Liver (tissue), 9 donors: ENCODE measurements around the gene CDH4. TPM values are rescaled to one million over a fixed set of nuclear protein-coding genes. Genes with fewer than 3 reads are reported as not detected.

Source experiments
- DNase-seq: peaks from one replicate; pipeline ENCODE4 v3.0.0-alpha.2; 2017; ENCODE audit warnings: low spot score
- H3K27ac ChIP-seq, 2 donors: one replicate each; pipeline ENCODE4 v1.7.0; 2013; ENCODE audit warnings: inconsistent platforms in 2 of 2, low read length in 2 of 2, control low read depth in 1 of 2, low read depth in 1 of 2, mild to moderate bottlenecking in 1 of 2
- H3K27me3 ChIP-seq, 4 donors: one replicate each; pipeline versions ENCODE4 v1.6.1 to v1.7.0; 2013; ENCODE audit warnings: low read length in 3 of 4, inconsistent platforms in 1 of 4, mild to moderate bottlenecking in 1 of 4, moderate library complexity in 1 of 4; ENCODE audit not compliant: control insufficient read depth in 4 of 4, insufficient read depth in 4 of 4
- H3K36me3 ChIP-seq, 4 donors: one replicate each; pipeline versions ENCODE4 v1.6.1 to v1.7.0; 2013; ENCODE audit warnings: low read length in 3 of 4, mild to moderate bottlenecking in 3 of 4, low read depth in 1 of 4, moderate library complexity in 1 of 4; ENCODE audit not compliant: control insufficient read depth in 4 of 4, insufficient read depth in 3 of 4
- H3K4me1 ChIP-seq, 4 donors: one replicate each; pipeline versions ENCODE4 v1.6.1 to v1.7.0; 2013; ENCODE audit warnings: low read length in 3 of 4, mild to moderate bottlenecking in 3 of 4, moderate library complexity in 1 of 4; ENCODE audit not compliant: control insufficient read depth in 4 of 4, insufficient read depth in 4 of 4
- H3K4me3 ChIP-seq, 3 donors: one replicate each; pipeline versions ENCODE4 v1.6.1 to v1.7.0; 2013; ENCODE audit warnings: low read length in 3 of 3, control low read depth in 1 of 3, low read depth in 1 of 3, mild to moderate bottlenecking in 1 of 3
- H3K9ac ChIP-seq, 2 donors: one replicate each; pipeline ENCODE4 v1.7.0; 2013; ENCODE audit warnings: low read length in 2 of 2, mild to moderate bottlenecking in 2 of 2, moderate library complexity in 2 of 2, control low read depth in 1 of 2, low read depth in 1 of 2
- H3K9me3 ChIP-seq, 4 donors: one replicate each; pipeline versions ENCODE4 v1.6.1 to v1.7.0; 2013; ENCODE audit warnings: low read length in 3 of 4; ENCODE audit not compliant: control insufficient read depth in 4 of 4
- ATF3 ChIP-seq: IDR thresholded peaks from 2 replicates; pipeline ENCODE4 v1.6.1; 2016; ENCODE audit warnings: antibody characterized with exemption
- EGR1 ChIP-seq, 2 donors: IDR thresholded peaks; 2 replicates each; pipeline ENCODE4 v1.6.1; 2016 to 2018; ENCODE audit warnings: antibody characterized with exemption in 2 of 2, low read depth in 2 of 2
- FOXA1 ChIP-seq: IDR thresholded peaks from 2 replicates; pipeline ENCODE4 v1.6.1; 2016; ENCODE audit warnings: antibody characterized with exemption
- FOXA2 ChIP-seq: IDR thresholded peaks from 2 replicates; pipeline ENCODE4 v1.6.1; 2016; ENCODE audit warnings: antibody characterized with exemption
- GABPA ChIP-seq, 2 donors: IDR thresholded peaks in 1 of 2; conservative IDR thresholded peaks in 1 of 2; 2 replicates each; pipeline ENCODE4 v1.6.1; 2016; ENCODE audit warnings: antibody characterized with exemption in 2 of 2, mild to moderate bottlenecking in 1 of 2, moderate library complexity in 1 of 2
- HNF4A ChIP-seq, 2 donors: conservative IDR thresholded peaks; 2 replicates each; pipeline ENCODE4 v1.6.1; 2016; ENCODE audit warnings: antibody characterized with exemption in 2 of 2, mild to moderate bottlenecking in 2 of 2
- HNF4G ChIP-seq: IDR thresholded peaks from 2 replicates; pipeline ENCODE4 v1.6.1; 2016; ENCODE audit warnings: antibody characterized with exemption
- JUND ChIP-seq, 2 donors: IDR thresholded peaks; 2 replicates each; pipeline ENCODE4 v1.6.1; 2016; ENCODE audit warnings: antibody characterized with exemption in 2 of 2
- NR2F2 ChIP-seq: IDR thresholded peaks from 2 replicates; pipeline ENCODE4 v1.6.1; 2016; ENCODE audit warnings: antibody characterized with exemption
- RAD21 ChIP-seq, 2 donors: IDR thresholded peaks; 2 replicates each; pipeline ENCODE4 v1.6.1; 2016; ENCODE audit warnings: antibody characterized with exemption in 2 of 2, mild to moderate bottlenecking in 2 of 2
- RXRA ChIP-seq, 2 donors: IDR thresholded peaks; 2 replicates each; pipeline ENCODE4 v1.6.1; 2017 to 2018; ENCODE audit warnings: antibody characterized with exemption in 2 of 2, mild to moderate bottlenecking in 1 of 2
- SP1 ChIP-seq: IDR thresholded peaks from 2 replicates; pipeline ENCODE4 v1.6.1; 2018; ENCODE audit warnings: antibody characterized with exemption, mild to moderate bottlenecking
- TAF1 ChIP-seq: conservative IDR thresholded peaks from 2 replicates; pipeline ENCODE4 v1.6.1; 2016; ENCODE audit warnings: antibody characterized with exemption, mild to moderate bottlenecking
- YY1 ChIP-seq: IDR thresholded peaks from 2 replicates; pipeline ENCODE4 v1.6.1; 2016; ENCODE audit warnings: antibody characterized with exemption, mild to moderate bottlenecking
- ZBTB33 ChIP-seq: IDR thresholded peaks from 2 replicates; pipeline ENCODE4 v1.6.1; 2016; ENCODE audit warnings: antibody characterized with exemption
- WGBS: extraction: QIAGEN DNeasy Blood & Tissue Kit; methylation state at CpG from one replicate; pipeline ENCODE4 v1.1.7; 2013; 5-methylcytosine and 5-hydroxymethylcytosine counted together
- polyA plus RNA-seq, 2 donors: library from polyadenylated mRNA; stranded (reverse) in 1 of 2; unstranded in 1 of 2; fragments of 200-250 nt in 1 of 2; fragments of >200 nt in 1 of 2; fragmentation: Nextera tagmentation in 1 of 2; extraction: Ambion mirVana in 1 of 2; gene quantifications; one replicate each; pipeline versions ENCODE4 v1.2.1 to v1.2.3, GENCODE V29; 2013 to 2015
- total RNA-seq, 2 donors: library from RNA; depleted of rRNA; stranded (reverse); fragments of >200 nt; gene quantifications; one replicate each; pipeline ENCODE4 v1.2.3, GENCODE V29; 2014
- TF ChIP-seq, protein P1 (sequence below): IDR thresholded peaks from 2 replicates; pipeline ENCODE4 v1.6.1; 2016; ENCODE audit warnings: antibody characterized with exemption
- TF ChIP-seq, protein P2 (sequence below): IDR thresholded peaks from 2 replicates; pipeline ENCODE4 v1.6.1; 2016; ENCODE audit warnings: antibody characterized with exemption, mild to moderate bottlenecking
- TF ChIP-seq, protein P3 (sequence below): fragments of 150-350 bp; IDR thresholded peaks from 2 replicates; pipeline ENCODE4 v1.5.1; 2017; ENCODE audit warnings: improper control_type of control experiment, low read depth, low read length; ENCODE audit not compliant: missing input control
- donor health status: healthy.
- donor health status: healthy.
- donor health status: healthy.
- donor health status: healthy.
- donor health status: healthy.

The CDH4 gene
- total and polyA plus RNA-seq, 4 donors: 0.03 to 0.25 (median 0.19) TPM; not detected in 1

DNA sequence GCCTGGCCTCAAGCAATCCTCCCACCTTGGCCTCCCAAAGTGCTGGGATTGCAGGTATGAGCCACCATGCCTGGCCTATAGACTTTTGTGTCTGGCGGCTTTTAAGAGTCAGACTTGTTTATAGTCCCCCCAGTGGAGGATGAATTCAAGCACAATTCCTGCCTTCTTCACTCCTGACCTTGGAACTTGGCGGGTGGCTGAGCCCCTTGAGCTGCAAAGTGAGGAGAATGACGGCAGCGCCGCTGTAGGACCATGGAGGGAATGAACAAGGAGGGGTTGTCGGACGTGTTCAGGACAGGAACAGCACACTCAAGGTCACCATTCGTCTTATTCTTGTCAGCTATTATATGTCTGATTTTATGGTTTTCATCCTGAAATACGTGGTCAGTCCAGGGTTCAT lies 265.4 kb downstream of the CDH4 start (continued):
- TF ChIP-seq HNF4G (no peak), TAF1 (no peak), JUND (IDR thresholded peaks at IDR 0.05) (no peak), SP1 (no peak), FOXA1 (no peak), EGR1 (IDR thresholded peaks at IDR 0.05; ENCODE audit: low read depth in 2 of 2) (no peak)
- TF ChIP-seq, protein P1, sequence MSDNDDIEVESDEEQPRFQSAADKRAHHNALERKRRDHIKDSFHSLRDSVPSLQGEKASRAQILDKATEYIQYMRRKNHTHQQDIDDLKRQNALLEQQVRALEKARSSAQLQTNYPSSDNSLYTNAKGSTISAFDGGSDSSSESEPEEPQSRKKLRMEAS: no peak
- TF ChIP-seq, protein P2, sequence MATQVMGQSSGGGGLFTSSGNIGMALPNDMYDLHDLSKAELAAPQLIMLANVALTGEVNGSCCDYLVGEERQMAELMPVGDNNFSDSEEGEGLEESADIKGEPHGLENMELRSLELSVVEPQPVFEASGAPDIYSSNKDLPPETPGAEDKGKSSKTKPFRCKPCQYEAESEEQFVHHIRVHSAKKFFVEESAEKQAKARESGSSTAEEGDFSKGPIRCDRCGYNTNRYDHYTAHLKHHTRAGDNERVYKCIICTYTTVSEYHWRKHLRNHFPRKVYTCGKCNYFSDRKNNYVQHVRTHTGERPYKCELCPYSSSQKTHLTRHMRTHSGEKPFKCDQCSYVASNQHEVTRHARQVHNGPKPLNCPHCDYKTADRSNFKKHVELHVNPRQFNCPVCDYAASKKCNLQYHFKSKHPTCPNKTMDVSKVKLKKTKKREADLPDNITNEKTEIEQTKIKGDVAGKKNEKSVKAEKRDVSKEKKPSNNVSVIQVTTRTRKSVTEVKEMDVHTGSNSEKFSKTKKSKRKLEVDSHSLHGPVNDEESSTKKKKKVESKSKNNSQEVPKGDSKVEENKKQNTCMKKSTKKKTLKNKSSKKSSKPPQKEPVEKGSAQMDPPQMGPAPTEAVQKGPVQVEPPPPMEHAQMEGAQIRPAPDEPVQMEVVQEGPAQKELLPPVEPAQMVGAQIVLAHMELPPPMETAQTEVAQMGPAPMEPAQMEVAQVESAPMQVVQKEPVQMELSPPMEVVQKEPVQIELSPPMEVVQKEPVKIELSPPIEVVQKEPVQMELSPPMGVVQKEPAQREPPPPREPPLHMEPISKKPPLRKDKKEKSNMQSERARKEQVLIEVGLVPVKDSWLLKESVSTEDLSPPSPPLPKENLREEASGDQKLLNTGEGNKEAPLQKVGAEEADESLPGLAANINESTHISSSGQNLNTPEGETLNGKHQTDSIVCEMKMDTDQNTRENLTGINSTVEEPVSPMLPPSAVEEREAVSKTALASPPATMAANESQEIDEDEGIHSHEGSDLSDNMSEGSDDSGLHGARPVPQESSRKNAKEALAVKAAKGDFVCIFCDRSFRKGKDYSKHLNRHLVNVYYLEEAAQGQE: no peak

DNA sequence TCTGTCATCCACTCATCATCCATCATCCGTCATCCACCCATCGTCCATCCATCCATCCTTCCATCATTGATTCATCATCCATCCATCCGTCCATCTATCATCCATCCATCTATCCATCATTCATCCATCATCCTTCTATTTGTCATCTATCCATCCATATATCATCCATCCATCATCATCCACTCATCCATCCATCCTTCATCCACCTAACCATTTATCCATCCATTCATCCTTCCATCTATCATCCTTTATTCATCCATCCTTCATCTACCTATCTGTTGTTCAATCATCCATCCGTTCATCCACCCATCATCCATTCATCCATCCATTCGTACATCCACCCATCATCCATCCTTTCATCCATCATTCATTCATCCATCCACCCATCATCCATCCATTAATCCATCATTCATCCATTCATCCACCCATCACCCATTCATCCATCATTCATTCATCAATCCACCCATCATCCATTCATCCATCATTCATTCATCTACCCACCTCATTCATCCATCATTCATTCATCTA lies 266.4 kb downstream of the CDH4 start:
- Histone ChIP-seq H3K36me3 (no peaks in the 10 kb centered on the region), H3K4me3 (no peak overlapping the region), H3K27ac (no peak overlapping the region), H3K4me1 (no peaks in the 10 kb centered on the region), H3K9ac (no peak overlapping the region), H3K27me3 (no peaks in the 10 kb centered on the region), H3K9me3 (no peaks in the 10 kb centered on the region)
- 77% methylated on average over 5 of the region's 5 CpGs for WGBS
- no peak for DNase-seq
- no peak for TF ChIP-seq ATF3
- no peak for TF ChIP-seq ZBTB33
- TF ChIP-seq, protein P2: no peak
- TF ChIP-seq TAF1: no peak
- no peak for TF ChIP-seq SP1
- TF ChIP-seq FOXA1: no peak
- TF ChIP-seq YY1: no peak
- TF ChIP-seq, protein P1: no peak
- TF ChIP-seq RXRA (IDR thresholded peaks at IDR 0.05): no peak
- no peak for TF ChIP-seq EGR1 (IDR thresholded peaks at IDR 0.05; ENCODE audit: low read depth in 2 of 2)
- TF ChIP-seq, protein P3, sequence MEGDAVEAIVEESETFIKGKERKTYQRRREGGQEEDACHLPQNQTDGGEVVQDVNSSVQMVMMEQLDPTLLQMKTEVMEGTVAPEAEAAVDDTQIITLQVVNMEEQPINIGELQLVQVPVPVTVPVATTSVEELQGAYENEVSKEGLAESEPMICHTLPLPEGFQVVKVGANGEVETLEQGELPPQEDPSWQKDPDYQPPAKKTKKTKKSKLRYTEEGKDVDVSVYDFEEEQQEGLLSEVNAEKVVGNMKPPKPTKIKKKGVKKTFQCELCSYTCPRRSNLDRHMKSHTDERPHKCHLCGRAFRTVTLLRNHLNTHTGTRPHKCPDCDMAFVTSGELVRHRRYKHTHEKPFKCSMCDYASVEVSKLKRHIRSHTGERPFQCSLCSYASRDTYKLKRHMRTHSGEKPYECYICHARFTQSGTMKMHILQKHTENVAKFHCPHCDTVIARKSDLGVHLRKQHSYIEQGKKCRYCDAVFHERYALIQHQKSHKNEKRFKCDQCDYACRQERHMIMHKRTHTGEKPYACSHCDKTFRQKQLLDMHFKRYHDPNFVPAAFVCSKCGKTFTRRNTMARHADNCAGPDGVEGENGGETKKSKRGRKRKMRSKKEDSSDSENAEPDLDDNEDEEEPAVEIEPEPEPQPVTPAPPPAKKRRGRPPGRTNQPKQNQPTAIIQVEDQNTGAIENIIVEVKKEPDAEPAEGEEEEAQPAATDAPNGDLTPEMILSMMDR: no peak
- no peak for TF ChIP-seq GABPA (IDR thresholded peaks at IDR 0.05 in 1 of 2, conservative IDR thresholded peaks at IDR 0.05 in 1 of 2)
- TF ChIP-seq NR2F2: no peak
- no peak for TF ChIP-seq HNF4G
- no peak for TF ChIP-seq FOXA2
- TF ChIP-seq JUND (IDR thresholded peaks at IDR 0.05): no peak
- no peak for TF ChIP-seq HNF4A (conservative IDR thresholded peaks at IDR 0.05)
- no peak for TF ChIP-seq RAD21 (IDR thresholded peaks at IDR 0.05)
